Measurements from ENCODE around the gene LGALS16. TPM values are rescaled to one million over a fixed set of nuclear protein-coding genes. Genes with fewer than 3 reads are reported as not detected.

The LGALS16 gene
- total and polyA plus RNA-seq, 10 of the 15 experiments (the other 5 are each of a cell fraction or from before 2014, with no cell fraction given): not detected

- TF ChIP-seq ETV6 (conservative IDR thresholded peaks at IDR 0.05 in 1 of 2, IDR thresholded peaks at IDR 0.05 in 1 of 2; ENCODE audit: borderline replicate concordance in 1 of 2, low read depth in 1 of 2): peak in 1 of 2 experiments; percentile 11; a peak in 2 of 4 replicates
- TF ChIP-seq E2F4 (IDR thresholded peaks at IDR 0.05; ENCODE audit: low read depth, low read length): no peak
- TF ChIP-seq CUX1 (IDR thresholded peaks at IDR 0.05; ENCODE audit: insufficient replicate concordance, low read depth, low read length): peak; percentile 80
- no peak for TF ChIP-seq SREBF2 (IDR thresholded peaks at IDR 0.05; ENCODE audit: low read length)
- TF ChIP-seq DPF2 (IDR thresholded peaks at IDR 0.05): peak; percentile 42
- no peak for TF ChIP-seq JUNB (IDR thresholded peaks at IDR 0.05)
- peak; percentile 64; the same call in 1 of the 2 replicates for TF ChIP-seq BACH1 (IDR thresholded peaks at IDR 0.05; ENCODE audit: borderline replicate concordance)
- no peak for TF ChIP-seq RFX5 (IDR thresholded peaks at IDR 0.05; ENCODE audit: low read depth, low read length)
- TF ChIP-seq FOXM1 (IDR thresholded peaks at IDR 0.05; ENCODE audit: low read depth, low read length): peak; percentile 74
Measured at GRCh38 chr19:39679056-39679790, 23.5 kb downstream of the LGALS16 start (continued).

Measured in GM12878 (cell line).